ENCODE results near the gene FBXO41.

FBXO41 gene

GRCh38 chr2:73260338-73260984 lies 23.8 kb downstream of the FBXO41 start:
- peak; percentile 35 for DNase-seq

- DNase-seq: no peak
Observed at GRCh38 chr2:73259704-73260337, 24.5 kb downstream of the FBXO41 start.

- no peak for DNase-seq
Observed at GRCh38 chr2:73259276-73259675, 25.0 kb downstream of the FBXO41 start.

- DNase-seq: no peak
Observed at GRCh38 chr2:73258913-73259215, 25.4 kb downstream of the FBXO41 start.

GRCh38 chr2:73258186-73258912 lies 25.9 kb downstream of the FBXO41 start:
- DNase-seq: no peak

GRCh38 chr2:73257425-73258125 lies 26.7 kb downstream of the FBXO41 start:
- peak; percentile 58 for DNase-seq

GRCh38 chr2:73257021-73257420 lies 27.3 kb downstream of the FBXO41 start:
- no peak for DNase-seq

- DNase-seq: no peak
Observed at GRCh38 chr2:73256618-73256922, 27.7 kb downstream of the FBXO41 start.

- no peak for DNase-seq
Observed at GRCh38 chr2:73255907-73256617, 28.2 kb downstream of the FBXO41 start.

- no peak for DNase-seq
Observed at GRCh38 chr2:73255007-73255644, 29.2 kb downstream of the FBXO41 start.

GRCh38 chr2:73254343-73255006 lies 29.8 kb downstream of the FBXO41 start:
- DNase-seq: no peak

- DNase-seq: peak; percentile 23
Observed at GRCh38 chr2:73253901-73254300, 30.4 kb downstream of the FBXO41 start.

GRCh38 chr2:73253400-73253799 lies 30.9 kb downstream of the FBXO41 start:
- DNase-seq: no peak

- DNase-seq: no peak
Observed at GRCh38 chr2:73252238-73253027, 31.8 kb downstream of the FBXO41 start.

- DNase-seq: no peak
Observed at GRCh38 chr2:73250872-73251846, 33.1 kb downstream of the FBXO41 start.

GRCh38 chr2:73249636-73250035 lies 34.6 kb downstream of the FBXO41 start:
- no peak for DNase-seq

- DNase-seq: no peak
Observed at GRCh38 chr2:73246850-73247249, 37.4 kb downstream of the FBXO41 start.

GRCh38 chr2:73244580-73244979 lies 39.7 kb downstream of the FBXO41 start:
- no peak for DNase-seq

- DNase-seq: no peak
Observed at GRCh38 chr2:73243884-73244570, 40.3 kb downstream of the FBXO41 start.

Measured in RPMI8226 (cell line).